COLO829 (cell line): ENCODE measurements around the gene MISP3.

Experiments used
- DNase-seq: peaks from one replicate; pipeline ENCODE4 v3.0.0; 2012; ENCODE audit warnings: low spot score

Gene MISP3

DNA sequence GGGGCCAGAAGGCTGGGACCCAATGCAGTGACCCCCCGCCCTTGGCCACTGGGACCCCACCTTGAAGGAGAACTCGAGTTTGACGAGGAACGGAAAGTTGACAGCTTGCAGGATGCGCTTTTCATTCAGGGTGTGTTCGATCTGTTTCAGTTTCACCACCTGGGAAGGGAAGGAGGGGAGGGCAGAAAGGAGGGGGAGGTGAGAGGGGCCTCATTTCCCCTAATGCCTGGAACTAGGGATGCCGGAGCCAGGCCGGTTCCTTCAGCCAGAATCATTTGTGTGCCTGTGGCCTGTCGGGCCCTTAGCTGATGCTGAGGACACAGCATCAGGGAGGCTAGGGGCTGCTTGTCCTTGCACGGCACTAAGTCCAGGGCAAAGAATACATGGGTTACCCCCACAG is 30.2 kb downstream of the MISP3 start:
- DNase-seq = no peak

DNA sequence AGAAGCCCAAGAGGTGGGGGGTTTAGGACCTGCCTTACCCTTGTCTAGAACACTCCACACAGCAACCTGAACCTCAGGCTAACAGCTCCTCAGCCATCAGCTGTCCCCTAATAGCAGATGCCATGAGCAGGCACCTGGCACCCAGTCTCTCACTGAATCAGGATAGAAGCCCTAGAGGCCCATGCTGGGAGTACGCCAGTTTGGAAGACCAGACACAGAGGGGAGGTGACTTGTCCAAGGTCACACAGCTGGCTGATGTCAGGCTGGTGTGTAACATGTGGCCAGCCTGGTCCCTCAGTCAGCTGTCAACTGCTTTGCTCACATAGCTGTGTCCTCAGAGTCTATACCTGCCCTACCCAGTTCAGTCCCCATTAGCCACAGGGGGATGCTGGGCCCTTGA is 30.7 kb downstream of the MISP3 start:
- DNase-seq = no peak

DNA sequence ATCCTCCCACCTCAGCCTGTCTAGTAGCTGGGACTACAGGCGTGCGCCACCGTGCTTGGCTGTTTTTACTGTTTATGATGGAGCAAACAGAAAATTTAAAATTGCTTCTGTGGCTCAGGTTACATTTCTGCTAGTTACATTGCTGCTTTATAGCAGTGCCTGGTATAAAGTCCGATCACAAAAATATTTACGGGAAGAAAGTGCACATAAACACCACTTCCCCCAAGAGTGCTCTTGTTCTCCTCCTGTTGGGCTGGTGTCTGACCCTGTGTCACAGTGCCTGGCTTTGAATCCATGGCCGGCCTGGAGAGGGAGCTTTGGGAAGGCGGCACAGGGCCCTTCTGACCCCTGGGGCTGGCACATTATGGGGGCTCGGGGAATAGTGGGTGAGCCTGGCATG is 33.1 kb downstream of the MISP3 start:
- no peak for DNase-seq

DNA sequence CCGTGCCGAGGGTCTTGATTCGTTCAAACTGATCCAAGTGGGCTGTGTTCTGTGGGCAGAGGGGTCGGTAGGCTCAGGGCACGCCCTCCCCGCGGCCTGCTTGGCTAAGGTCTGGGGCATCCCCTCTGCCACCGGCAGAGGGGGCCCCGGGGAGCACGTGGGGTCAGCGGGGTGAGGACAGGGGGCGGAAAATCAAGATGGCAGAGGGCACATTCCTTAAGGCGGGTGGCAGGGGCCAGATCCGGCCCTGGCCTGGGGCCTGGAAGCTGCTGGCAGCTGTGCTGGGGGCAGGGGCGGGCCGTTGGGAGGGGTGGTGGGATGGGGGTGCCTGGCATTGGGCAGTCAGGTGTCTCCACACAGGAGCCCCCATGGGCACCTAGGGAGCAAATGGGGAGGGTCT is 34.3 kb downstream of the MISP3 start:
- no peak for DNase-seq

DNA sequence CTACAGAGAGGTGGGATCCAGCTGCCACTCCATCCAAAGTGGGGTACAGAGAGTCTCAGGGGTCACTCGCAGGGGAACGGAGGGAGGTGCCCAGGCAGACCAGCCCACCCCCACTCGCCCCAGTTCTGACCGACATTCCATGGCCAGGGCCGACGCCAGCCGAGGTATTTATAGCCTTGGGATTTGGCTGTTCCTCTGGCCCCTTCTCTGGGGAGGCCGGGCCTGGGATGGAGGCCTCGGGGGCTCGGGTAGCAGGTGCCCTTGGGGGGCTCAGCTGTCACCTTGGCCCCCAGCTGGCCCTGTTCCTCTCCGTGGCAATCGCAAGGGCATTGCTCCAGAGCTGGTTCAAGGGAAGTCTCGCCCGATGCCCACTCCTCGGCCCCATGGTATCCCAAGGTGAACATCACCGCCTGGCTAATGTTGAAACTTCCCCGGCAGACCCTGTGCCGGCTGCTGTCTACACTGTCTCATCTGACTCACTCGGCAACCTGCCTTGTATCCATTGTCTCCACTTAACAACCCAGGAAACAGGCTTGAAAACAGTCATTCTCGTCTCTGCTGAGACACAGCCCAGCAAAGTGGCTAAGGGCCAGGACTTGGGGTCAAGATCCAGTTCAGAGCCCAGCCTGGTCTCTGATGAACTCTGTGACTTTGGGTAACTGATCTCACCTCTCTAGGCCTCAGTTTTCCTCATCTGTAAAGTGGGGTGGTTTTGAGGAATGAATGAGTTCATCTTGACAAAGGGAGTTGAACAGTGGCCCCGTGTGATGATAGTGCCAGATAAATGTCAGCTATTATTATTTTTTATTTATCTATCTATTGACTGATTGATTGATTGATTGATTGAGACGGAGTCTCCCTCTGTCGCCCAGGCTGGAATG is 35.2 kb downstream of the MISP3 start:
- DNase-seq = no peak

DNA sequence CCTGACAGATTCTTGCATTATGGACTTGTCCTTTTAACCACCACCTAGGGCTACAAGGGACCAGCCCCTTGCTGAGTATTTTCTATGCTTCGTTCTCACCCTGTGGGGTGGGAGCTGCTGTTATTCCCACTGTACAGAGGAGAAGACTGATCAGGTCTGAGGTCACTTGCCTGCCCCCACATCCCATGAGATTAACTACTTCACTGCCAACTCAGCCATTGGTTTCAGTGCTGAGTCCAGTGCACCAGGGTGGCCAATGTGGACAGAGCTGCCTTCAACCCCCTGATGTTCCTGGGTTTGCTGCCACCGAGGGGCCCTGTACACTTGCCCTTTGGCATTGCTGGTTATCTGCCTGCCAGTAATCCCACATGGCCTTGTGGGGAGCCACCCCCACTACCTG is 38.1 kb downstream of the MISP3 start:
- no peak for DNase-seq

DNA sequence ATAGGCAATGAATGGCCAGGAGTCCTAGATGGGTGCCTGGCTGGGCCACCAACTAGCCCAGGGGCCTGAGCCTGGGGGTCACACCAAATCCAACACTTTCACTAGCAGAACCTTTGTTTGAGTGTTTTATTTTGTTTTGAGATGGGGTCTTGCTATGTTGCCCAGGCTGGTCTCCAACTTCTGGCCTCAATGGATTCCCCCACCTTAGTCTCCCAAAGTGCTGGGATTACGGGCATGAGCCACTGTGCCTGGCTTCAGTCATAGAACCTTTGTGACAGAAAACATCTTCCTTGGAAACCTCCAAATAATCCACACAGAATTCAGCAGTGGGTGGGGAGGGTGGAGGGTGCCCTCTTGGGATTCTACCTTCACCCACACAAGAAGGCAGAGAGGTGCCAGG is 38.9 kb downstream of the MISP3 start:
- no peak for DNase-seq

DNA sequence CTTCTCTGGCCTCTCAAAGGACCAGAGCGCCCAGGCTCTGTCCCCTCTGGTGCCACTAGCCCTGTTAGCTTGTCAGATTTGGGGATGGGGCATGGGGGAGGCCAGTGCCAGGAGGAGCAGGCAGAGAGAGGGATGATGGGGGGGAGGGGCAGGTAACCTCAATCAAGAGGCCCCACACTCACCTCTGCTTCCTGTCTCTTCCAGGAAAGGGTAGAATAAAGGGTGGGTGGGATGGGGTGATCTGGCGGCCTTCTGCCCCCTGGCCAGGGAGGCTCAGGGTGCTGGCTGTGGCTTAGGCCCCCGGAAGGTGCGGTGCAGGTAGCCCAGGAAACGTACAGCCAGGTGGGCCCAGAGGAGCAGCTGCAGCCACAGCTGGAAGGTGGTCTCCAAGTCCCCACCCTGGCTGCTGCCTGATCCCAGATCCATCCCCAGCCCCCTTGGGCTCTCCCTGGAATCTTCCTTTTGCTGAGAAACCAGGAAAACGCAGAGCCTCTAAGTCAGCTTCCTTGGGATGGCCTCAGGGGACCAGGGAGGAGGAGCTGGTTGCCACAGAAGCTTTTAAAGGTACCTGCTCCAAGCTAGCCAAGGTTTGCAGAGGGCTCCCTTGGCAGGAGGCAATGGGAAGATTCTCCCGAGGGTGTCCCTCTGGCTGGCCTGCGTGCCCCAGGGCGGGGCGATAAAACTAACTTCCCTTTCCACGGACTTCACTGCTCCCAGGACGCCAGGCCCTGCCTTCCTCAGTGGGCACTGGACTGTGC is 39.6 kb downstream of the MISP3 start:
- DNase-seq = no peak

DNA sequence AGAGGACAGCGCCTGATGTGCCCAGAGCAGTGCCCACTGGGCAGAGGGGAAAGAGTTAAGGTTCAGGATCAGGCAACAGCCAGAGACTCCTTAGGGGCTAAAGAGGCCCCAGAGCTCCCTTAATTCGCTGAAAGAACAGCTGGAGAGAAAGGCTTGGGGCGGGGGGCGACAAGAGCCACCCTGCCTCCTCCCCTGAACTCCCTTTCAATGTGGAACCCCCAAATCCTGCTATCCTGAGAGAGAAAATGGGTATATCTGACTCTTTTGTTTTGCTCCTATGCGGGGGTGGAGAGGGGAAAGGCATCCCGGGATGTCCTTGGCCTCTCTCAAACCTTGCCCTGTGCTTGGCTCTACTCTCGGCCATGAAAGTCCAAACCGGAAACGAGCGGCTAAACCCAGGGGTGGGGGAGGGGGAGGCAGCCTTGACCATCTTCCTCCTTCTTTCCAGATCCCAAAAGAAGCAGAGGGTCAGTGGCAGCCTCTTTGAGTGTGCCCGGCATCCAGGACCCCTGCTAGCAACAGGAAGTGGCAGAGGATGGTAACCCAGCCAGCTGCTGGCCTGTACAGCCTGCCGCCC is 40.3 kb downstream of the MISP3 start:
- no peak for DNase-seq

DNA sequence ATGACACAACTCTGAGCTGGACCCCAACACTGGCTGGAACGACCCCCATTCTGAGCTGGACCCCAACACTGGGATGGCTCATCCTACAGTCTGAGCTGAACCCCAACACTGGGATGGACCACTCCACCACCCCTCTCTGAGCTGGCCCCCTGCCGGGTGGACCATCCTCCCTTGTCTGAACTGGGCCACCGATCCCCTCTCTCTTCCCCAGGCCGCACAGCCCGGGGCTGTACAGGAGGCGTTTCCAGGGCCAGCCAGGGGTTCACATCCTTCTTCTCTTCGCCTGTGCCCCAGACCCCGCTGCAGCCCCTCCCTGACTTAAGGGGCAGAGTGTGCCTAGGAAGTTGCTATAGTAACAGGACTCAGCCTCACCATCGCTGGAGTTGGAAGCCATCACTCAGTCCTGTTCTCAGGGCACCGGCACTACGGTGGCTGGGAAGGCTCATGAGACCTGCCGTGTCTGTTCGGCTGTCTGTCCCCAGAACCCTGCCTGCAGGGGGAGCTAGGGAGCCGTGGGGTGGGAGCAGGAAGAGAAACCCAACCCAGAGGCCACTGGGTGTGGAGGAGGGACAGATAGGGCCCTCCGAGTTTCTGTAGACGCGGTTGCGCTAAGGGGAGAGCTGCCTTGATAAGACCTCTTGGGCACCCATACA is 41.3 kb downstream of the MISP3 start:
- DNase-seq = no peak

DNA sequence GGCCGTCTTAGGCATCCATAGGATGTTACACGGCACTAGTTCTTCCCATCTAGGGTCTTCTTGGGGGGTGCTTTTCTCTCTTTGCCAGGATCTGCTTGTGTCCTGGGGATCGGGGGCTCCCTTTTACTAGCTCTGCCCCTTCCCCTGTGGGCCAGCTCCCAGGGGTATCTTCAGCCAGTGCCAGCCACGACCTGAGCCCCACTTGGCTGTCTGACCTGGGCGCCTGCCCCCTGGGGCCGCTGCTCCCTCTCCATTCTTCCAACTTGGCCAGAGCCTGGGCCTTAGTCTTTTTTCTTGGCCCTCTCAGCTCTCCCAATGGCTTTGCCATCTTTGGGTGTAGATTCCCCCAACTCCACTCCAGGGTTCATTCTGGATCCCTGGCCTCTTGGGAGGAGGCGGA is 41.9 kb downstream of the MISP3 start:
- DNase-seq = no peak

DNA sequence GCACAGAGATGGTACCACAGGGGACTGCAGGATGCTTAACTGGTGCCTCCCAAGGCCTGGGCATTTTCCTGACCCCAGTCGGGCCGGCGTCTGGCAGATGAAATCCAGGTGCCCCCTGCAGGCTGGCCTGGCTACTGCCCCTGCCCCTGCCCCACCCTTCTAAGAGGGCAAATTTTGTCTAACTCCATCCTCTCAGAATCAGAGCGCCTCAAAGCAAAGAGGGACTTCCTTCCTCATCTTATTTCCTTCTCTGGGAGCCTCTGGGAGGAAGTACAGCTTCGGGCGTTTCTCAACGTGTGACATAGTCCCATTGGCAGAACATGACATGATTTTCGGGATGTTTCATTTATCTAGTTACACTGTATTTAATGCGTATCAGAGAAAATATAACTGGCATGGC is 42.3 kb downstream of the MISP3 start:
- DNase-seq = peak; percentile 42

DNA sequence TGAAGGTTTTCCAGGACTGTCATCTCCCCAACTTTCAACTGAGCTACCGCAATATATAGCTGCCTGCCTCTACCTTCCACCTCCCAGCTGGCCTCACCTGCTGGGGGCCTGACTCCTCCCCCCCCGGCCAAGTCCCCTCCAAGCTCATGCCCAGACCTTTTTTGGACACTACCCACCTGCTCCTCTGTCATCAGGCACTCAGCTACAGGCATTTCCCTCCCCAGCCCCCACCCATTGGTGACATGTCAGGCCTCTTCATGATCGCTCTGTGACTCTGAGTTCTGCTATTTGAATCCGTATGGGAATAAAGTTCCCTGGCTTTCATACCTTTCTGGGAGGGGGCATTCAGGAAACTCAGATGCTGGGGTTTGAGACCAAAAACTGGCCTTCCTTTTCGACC is 43.2 kb downstream of the MISP3 start:
- no peak for DNase-seq

DNA sequence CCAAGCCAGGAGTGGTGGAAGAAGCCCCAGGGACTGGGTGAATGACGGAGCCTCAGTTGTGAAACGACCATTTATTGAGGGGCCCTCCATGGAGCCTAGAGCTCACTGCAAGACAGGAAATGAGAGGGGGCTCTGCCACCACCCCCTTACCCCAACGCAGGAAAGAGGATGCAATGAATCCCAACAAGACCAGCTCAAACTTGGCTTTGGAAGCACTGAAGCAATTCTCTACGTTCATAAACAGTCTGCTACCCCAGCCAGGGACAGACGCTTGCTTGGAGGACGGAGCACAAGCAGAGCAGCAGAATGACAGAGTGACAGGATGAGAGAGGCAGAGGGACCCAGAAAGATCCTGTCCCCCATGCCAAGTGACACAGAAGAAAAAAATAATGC is 43.9 kb downstream of the MISP3 start:
- no peak for DNase-seq

DNA sequence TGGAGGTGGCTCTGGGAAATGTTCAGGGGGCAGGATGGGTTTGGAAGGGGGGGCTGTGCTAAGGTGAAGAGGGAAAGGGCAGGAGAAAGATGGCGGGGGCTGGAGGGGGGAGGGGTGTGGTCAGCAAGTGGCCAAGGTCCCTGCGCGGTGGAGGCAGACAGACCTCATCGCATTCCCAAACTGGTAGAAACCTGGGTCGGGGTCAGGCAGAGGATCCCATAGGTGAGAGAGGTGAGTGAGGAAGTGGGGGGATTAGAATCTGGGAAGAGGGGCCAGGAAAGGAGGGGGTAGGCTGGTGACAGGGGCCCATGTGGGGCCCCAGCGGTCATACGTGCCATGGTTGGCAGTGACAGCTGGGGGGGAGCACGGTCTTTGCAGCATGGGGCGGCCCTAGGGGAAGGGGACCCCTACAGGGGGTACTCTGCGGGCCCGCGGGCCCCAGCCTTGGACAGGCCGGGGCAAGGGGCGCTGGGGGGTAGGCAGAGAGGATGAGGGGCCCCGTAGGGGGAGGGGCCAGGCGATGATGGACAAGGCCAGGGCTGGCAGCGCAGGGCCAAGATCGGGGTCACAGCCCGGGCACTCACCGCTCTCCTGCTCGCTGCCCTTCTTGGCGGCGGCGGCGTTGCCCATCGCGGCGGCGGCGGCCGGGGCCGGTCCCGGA is 44.5 kb downstream of the MISP3 start:
- no peak for DNase-seq

DNA sequence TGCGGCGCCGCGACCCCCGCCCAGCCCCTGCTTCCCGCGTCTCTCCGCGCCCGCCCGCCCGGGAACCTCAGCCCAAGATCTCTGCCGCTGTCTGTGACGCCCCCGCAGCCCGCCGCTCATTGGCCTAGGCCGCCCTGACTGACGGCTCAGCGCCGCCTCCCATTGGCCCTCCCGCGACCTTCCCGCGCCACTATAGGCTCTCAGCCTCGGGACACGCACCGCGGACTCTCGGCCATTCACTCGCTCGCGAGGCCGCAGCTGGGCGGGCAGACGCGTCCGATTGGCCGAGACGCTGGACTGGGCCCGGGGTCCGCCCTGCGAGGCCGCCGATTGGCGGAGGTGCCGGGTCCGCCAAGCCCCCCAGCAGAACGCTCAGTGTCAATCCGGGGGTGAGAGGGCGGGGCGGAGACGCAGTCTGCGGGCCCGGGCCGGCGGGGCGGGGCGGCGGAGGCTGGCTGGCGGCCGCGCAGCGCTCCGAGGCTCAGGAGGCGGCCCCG is 45.1 kb downstream of the MISP3 start, which contains the start of gene PRKACA:
Gene PRKACA (minus strand): TSS at position 95 of the 497 bp plus-strand sequence. CDS start 215 bp downstream, outside the sequence.
- peak; percentile 92 for DNase-seq

DNA sequence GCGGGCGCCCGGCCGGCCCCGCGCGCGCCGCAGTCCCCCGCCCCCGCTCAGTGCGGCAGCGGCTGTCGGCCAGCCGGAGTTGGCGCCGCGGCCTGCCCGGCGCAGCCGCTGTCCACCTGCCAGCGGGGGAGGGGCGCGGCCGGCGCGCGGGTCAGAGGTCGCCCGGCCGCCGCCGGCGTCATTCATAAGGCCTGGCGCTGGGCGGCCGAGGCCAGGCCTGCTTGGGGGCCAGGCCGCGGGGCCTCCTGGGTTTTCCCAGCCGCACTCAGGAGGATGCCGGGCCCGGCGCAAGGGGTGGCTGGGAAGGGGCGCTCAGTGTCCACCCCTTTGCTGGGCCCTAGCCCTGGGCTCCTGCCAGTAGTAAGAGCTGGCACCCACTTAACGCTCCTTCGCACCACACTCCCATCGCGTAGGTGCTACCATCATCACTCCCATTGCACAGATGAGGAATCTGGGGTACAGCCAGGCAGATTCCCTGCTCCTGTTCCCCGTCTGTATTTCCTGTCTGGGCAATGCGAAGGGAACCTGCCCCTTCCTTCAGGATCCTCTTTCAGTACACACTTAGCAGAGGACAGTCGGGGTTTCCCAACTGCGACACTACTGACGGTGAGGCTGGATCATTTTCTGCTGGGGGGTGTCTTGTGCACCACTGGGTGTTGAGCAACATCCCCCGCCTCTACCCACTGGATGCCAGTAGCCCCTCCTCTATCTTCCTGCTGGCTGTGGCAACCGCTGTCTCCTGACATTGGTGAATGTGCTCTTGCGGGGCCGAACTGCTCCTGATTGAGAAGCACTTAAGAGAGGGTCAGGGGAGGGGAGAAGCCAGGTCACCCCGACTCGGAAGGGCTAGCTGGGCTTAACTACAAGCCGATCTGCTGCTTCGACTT is 45.8 kb downstream of the MISP3 start:
- DNase-seq = no peak

DNA sequence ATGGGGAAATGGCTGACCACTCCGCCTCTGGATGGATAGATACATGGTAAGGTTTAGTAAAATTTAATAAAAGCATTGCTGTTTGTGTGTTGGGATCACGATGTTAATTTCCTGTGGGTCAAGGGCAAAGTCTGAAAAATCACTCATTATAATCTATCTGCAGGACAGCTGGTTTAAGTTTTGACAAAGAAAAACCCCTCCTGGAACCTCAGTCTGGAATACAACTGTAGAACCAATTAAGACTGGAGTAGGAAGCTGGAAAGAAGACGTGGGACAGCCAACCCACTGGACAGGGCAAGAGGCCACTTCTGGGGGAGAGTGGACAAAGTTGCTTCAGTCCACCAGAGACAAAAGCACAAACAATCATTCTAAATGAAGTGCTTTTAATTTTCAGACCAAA is 46.6 kb downstream of the MISP3 start:
- DNase-seq = no peak

DNA sequence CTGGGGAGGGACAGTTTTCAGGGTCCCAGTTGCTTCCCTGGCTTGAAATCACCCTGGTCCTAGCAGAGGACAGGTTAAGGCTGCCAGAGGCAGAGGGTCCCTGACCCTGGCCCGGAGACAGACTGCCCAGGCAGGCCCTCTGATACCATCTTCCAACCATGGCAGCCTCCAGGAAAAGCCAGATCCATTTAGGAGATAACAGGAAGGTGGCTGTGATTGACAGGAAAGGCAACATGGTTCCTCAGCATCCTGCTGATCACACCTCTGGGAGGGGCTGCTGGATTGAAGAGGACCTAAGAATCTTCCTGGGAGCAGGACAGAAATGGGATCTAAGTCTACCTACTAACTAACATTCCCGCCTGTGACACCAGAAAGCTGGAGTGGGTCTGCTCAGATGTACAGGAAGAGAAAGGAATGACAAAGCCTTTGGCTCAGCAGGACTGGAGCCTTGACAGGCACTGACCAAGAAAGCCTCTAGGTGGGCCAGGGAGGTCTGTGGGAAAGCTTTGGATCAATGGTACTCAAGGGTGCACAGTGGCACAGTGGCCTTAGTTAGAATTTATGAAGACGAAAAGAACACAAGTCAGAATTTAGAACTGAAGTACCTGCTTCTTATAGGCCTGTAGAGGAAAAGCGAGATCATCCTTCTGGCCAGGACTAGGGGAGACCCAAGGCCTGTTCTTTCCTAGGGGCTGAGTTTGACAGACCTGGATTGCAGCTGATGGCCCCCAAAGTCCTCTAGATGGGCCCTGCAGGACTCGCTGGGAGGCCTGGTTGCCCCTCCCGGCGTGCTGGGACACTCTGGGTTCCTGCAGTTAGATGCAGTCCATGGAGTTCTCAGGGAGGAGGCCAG is 47.3 kb downstream of the MISP3 start:
- no peak for DNase-seq

DNA sequence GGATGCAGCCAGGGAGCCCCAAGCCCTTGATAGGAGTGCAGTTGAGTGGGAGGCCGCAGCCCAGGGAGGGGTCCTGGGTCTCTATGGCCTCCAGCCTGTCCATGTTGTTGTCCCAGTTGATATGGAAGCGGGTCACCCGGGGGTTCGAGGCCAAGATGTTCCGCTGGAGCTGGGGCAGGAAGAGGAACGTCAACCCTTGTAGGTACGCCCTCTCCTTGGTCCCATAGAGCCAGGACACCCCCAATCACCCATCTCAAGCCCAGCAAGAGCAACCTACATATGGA is 47.9 kb downstream of the MISP3 start:
- DNase-seq = no peak
